Smooth muscle cell of the brain vasculature (primary cell): ENCODE data around the gene NR2E1.

ENCODE experiments used
- DNase-seq: peaks from one replicate; pipeline ENCODE4 v3.0.0-alpha.2; 2012; ENCODE audit warnings: low read depth, low spot score

NR2E1 gene

DNA sequence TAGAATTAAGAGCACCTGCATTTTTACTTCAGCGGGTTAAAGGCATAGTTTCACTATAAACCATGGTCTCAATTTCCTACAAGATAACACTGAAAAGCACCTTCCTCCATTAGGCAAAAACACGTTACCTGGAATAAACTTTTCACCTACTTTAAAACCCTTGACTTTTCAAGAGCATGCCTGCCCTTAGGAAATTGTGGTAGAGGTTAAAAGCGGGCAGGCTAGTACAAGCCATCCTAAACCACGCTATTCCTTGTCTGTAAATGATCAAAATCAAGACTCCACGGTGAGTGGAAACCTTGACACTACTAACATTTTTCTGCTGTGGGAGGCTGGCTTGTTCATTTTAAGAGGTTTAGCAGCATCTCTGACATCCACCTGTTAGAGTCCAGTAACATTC lies 43.9 kb downstream of the NR2E1 start:
- DNase-seq = no peak

- no peak for DNase-seq
These were observed 44.7 kb downstream of the NR2E1 start for GRCh38 chr6:108210556-108210955.

GRCh38 chr6:108211671-108212070 lies 45.8 kb downstream of the NR2E1 start:
- no peak for DNase-seq

DNA sequence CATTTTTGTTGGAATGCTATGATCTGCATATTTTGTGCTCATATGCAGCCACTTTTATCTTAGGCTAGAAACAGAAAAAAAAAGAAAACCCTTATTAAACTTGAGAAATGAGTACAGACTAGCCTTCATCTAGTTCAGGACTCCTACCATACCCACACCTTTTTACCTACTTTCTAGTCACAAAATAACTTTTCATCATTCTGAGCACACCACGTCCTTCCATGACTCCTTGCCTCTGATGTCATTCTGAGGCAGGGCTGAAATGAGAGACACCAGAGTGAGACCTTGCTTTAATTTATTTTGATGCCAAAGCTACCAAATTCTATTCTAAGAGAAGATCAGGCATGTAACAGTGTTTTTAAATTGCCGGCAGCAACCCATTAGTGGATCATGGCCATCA lies 56.2 kb downstream of the NR2E1 start:
- DNase-seq = no peak

DNA sequence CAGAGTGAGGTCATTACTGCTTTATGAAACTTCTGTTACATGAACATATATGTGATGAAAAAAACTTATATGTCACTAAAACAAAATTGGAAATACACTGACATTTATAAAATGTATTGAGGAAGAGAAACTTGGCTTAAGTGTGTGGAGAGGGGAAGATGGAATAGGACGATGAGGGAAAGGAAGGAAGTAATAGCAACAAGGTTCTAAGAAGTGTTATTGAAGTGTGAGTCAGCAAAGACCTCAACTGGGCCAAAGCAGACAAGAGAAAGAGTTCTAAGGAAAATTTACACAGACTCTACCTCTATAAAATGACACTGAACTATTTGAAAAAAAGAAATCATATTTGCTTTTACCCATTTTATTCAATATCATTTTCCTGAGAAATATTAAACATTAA lies 56.7 kb downstream of the NR2E1 start:
- DNase-seq = no peak

GRCh38 chr6:108227290-108227689 lies 61.5 kb downstream of the NR2E1 start:
- DNase-seq = no peak

GRCh38 chr6:108228416-108228815 lies 62.6 kb downstream of the NR2E1 start:
- DNase-seq = no peak

- no peak for DNase-seq
These were observed 69.3 kb downstream of the NR2E1 start for GRCh38 chr6:108235127-108235526.

DNA sequence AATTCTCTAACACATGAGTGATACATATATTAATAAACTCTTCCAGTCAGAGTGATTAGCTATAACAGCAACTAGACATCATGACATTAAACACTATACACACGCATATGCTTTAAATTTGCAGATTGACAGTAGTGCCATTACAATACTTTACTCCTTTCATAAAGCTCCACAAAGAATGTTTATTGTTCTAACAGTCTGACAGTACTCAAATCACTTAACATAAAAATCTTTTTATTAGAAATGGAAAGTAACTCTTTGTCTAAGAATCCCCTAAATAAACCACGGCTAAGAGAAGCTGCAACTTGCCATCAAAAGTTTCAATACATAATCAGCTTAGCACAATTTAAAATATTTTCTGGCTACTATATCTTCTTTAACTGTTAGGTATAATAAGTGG lies 71.0 kb downstream of the NR2E1 start:
- DNase-seq = no peak

GRCh38 chr6:108238322-108238721 lies 72.5 kb downstream of the NR2E1 start:
- DNase-seq = no peak
